ENCODE results near the gene SMPX. TPM values are rescaled to one million over a fixed set of nuclear protein-coding genes. Genes with fewer than 3 reads are reported as not detected.
"Not testable (repeated sequence)": the region's sequence is repeated elsewhere in the genome, so short reads cannot be mapped to it uniquely, and the experiment has no call there.

SMPX gene
- total RNA-seq, 6 experiments from 2014 or later, result not detected

- H3K4me3 Mint-ChIP-seq, result no peak overlapping the region
These were observed 20.3 kb upstream of the SMPX start for GRCh38 chrX:21778236-21778635.

GRCh38 chrX:21775128-21775527 is 17.2 kb upstream of the SMPX start:
- not testable (repeated sequence) for H3K4me3 Mint-ChIP-seq; H3K27me3 Mint-ChIP-seq (ENCODE audit: insufficient read depth); H3K9me3 Mint-ChIP-seq; H3K36me3 Mint-ChIP-seq (ENCODE audit: low read depth); H3K27ac Mint-ChIP-seq; H3K4me1 Mint-ChIP-seq (ENCODE audit: low read depth); DNase-seq

More at GRCh38 chrX:21778236-21778635, 20.3 kb upstream of the SMPX start:
- no peak for TF ChIP-seq CTCF (IDR thresholded peaks at IDR 0.05)
- Mint-ChIP-seq H3K4me1 (ENCODE audit: low read depth) (no peaks in the 10 kb centered on the region), H3K27ac (no peak overlapping the region), H3K36me3 (ENCODE audit: low read depth) (no peaks in the 10 kb centered on the region), H3K9me3 (no peaks in the 10 kb centered on the region), H3K27me3 (ENCODE audit: insufficient read depth) (no peaks in the 10 kb centered on the region; the same call in 1 of the 2 replicates)
- DNase-seq, result no peak

- not testable (repeated sequence) for H3K27me3 Mint-ChIP-seq (ENCODE audit: insufficient read depth); H3K27ac Mint-ChIP-seq; DNase-seq; H3K36me3 Mint-ChIP-seq (ENCODE audit: low read depth); H3K9me3 Mint-ChIP-seq; H3K4me1 Mint-ChIP-seq (ENCODE audit: low read depth); H3K4me3 Mint-ChIP-seq
These were observed 15.1 kb upstream of the SMPX start for GRCh38 chrX:21773036-21773435.

- Mint-ChIP-seq H3K36me3 (ENCODE audit: low read depth) (no peaks in the 10 kb centered on the region), H3K9me3 (peaks cover 4% of the 10 kb centered on the region; the same call in 1 of the 2 replicates), H3K27me3 (ENCODE audit: insufficient read depth) (peaks cover 3% of the 10 kb centered on the region; the same call in 1 of the 2 replicates), H3K4me3 (no peak overlapping the region), H3K27ac (no peak overlapping the region), H3K4me1 (ENCODE audit: low read depth) (no peaks in the 10 kb centered on the region)
- TF ChIP-seq CTCF (IDR thresholded peaks at IDR 0.05), result no peak
- no peak for DNase-seq
These were observed 12.9 kb upstream of the SMPX start for GRCh38 chrX:21770631-21771321.

DNA sequence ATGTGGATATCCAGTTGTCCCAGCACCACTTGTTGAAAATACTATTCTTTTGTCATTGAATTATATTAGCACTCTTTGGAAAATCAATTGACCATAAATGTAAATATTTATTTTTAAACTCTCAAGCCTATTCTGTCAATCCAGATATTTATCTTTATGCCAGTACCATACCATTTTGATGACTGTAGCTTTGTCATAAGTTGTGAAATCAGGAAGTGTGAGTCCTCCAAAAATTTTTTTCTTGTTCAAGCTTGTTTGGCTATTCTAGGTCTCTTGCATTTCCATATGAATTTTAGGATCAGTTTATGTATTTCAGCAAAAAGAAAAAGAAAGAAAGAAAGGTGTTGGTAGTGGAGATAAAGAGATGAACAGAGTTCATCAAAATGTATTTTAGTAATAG is 8.2 kb upstream of the SMPX start:
- Mint-ChIP-seq H3K4me1 (ENCODE audit: low read depth) (no peaks in the 10 kb centered on the region), H3K27me3 (ENCODE audit: insufficient read depth) (peaks cover 3% of the 10 kb centered on the region), H3K36me3 (ENCODE audit: low read depth) (no peaks in the 10 kb centered on the region), H3K27ac (no peak overlapping the region), H3K9me3 (peaks cover 4% of the 10 kb centered on the region; the same call in 1 of the 2 replicates), H3K4me3 (no peak overlapping the region)
- no peak for TF ChIP-seq CTCF (IDR thresholded peaks at IDR 0.05)
- no peak for DNase-seq

DNA sequence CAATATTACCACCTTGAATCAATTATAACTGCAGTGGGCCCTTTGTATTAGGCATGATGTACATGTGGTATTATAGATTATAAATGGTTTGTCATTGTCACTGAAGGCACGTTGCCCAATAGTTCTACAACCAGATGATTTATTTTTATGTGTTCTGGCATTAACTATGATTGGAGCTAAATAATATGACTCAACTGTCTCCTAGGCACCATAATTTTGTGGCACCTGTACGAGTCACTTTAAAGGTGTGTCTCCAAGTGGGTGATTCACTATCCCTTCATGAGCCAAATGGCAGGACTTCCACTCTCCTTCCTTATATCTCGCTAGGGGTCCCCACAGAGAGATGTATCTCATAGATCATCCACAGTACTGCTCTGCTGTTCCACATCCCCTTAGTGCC is 6.1 kb upstream of the SMPX start:
- TF ChIP-seq CTCF (IDR thresholded peaks at IDR 0.05), result no peak
- no peaks in the 10 kb centered on the region for H3K4me1 Mint-ChIP-seq (ENCODE audit: low read depth)

More for the DNA sequence above, 6.1 kb upstream of the SMPX start:
- no peak for DNase-seq
- no peak overlapping the region for H3K27ac Mint-ChIP-seq
- no peak overlapping the region for H3K4me3 Mint-ChIP-seq
- peaks cover 4% of the 10 kb centered on the region; the same call in 1 of the 2 replicates for H3K9me3 Mint-ChIP-seq
- no peaks in the 10 kb centered on the region for H3K36me3 Mint-ChIP-seq (ENCODE audit: low read depth)
- peaks cover 3% of the 10 kb centered on the region for H3K27me3 Mint-ChIP-seq (ENCODE audit: insufficient read depth)

Measured in HFFc6 (cell line).